HG03064 (cell line): ENCODE results near the gene DACH1.

Experiments used
- ATAC-seq: cut with Tn5 transposase; IDR thresholded peaks from one replicate; pipeline ENCODE4 v1.9.1; 2021; ENCODE audit warnings: low read depth; ENCODE audit not compliant: unreplicated experiment

DACH1 gene

DNA sequence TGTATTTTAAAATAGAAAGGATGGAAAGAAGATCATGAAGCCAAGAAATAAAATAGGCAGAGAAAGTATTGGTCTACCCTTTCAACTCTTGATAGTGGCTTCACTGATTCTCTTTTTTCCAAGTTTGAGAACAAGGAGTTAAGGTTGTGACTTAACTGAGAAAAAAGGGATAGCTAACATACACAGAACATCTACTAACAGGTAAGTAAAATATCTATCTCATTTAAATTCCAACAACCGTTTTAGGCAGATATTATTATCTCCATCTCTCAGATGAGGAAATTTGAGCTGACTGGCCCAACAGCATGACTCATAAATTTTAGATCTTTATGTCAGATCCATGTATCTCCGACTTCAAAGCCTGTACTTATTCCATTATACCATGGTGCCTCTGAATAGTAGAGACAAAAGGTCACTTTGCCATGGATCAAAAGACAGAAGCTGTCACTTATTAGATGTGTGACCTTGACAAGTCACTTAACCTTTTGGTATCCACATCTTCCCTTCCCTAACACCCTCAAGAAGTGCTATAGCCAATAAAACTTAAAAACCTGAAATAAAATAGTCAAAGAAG lies 152.1 kb downstream of the DACH1 start:
- no peak for ATAC-seq

DNA sequence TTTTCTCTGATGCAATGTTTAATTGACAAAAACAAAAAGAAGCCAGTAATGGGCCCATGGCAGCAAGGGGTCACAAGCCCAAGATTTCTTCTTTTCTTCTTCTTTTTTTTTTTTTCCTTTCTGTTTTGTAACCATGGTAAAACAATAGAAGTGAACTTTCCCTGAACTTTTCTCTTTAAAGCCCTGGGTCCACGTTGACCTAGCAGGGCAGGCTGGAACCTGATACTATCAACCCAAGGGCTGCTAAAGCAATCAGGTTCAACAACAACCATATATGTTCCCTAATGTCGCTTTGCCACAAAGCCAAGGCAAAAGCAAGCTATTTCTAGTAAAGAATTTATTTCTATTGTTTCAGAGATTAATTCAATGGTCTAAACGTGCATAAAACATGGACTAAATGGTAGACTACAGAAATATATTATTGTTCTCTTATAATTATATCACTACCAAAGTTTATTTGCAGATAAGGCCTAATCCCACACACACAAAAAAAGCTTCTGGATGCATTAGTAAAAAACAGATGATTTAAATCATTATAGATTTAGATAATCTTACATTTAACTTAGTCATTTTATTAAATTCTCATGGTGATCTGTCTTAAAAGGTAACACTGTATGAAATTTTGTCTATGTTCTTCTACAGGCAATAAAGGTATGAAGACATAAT lies 153.9 kb downstream of the DACH1 start:
- ATAC-seq, result no peak

DNA sequence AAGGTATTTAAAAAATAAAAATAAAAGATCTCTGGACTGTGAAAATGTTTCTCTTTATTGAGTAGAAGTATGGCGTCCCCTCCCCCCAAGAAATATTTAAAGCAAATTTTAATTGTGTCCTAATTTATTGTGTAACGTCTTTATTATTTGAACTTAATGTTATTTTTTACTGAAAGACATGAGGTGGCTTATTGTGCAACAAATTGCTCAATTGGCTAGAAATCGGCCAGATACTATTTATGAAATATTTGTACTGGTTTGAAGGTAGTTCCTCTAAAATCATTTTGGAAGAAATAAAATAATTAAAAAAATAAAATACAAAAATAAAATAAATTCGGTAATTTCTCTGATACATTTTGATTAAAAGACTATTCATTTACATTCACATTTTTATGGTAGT lies 162.3 kb downstream of the DACH1 start:
- no peak for ATAC-seq

- ATAC-seq, result no peak
Measured at GRCh38 chr13:71703138-71703537, 163.9 kb downstream of the DACH1 start.

DNA sequence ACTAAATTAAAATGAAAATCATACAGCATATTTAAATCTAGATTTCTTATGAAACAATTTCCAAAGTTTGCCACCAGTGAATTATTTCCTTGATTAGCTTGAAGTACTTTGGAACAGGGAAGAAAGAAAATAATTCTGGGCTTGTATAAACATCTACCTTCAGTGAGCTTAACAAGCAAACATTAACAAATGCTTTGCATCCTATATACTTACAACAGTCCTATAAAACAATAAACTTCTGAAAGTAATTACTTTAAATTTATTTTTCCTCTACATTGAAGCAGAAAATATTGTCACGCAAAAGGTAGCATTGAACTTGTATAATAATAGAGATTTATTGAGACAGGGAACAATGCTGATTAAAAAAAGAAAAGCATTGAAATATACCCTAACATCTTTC lies 164.8 kb downstream of the DACH1 start:
- no peak for ATAC-seq

GRCh38 chr13:71701741-71702140 lies 165.3 kb downstream of the DACH1 start:
- ATAC-seq, result no peak

- no peak for ATAC-seq
Measured at GRCh38 chr13:71699342-71699741, 167.7 kb downstream of the DACH1 start.

DNA sequence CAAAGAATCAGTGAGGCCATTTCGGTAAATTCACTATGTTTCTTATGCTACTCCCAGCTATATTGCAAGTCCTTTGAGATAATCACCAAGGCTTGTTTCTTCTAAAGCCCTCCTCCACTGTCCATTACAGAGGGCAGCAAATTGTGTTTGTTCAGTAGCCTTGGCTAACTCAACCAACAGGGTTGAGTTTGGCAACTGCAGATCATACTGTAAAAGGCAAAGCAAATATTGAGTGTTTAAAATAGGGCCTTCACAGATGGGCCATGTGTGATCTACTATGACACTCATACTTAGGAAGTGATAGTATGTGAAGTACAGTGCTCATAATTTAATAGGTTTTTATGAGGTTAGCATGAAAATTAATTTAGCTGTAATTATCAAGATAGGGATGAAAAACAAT lies 171.3 kb downstream of the DACH1 start:
- ATAC-seq, result no peak

GRCh38 chr13:71685072-71685471 lies 181.9 kb downstream of the DACH1 start:
- ATAC-seq, result no peak

GRCh38 chr13:71681901-71682613 lies 184.9 kb downstream of the DACH1 start:
- ATAC-seq, result no peak

DNA sequence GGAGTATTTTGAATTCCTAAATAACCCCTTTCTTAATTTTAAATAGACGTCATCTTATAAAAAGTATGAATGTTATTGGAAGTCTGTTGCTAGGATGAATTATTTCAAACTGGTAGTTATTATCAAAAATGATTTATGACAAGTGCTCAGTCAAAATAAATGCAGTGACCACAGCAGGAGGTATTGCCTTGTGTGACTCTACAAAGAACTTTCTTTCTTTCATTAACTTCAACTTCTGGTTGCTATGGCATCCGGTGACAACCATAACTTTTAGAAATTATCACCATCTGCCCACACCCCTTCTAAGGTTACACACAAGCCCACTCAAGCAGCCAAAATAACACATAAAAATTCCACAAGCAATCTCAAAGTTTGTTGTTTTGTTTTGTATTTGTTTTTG lies 189.9 kb downstream of the DACH1 start:
- no peak for ATAC-seq

DNA sequence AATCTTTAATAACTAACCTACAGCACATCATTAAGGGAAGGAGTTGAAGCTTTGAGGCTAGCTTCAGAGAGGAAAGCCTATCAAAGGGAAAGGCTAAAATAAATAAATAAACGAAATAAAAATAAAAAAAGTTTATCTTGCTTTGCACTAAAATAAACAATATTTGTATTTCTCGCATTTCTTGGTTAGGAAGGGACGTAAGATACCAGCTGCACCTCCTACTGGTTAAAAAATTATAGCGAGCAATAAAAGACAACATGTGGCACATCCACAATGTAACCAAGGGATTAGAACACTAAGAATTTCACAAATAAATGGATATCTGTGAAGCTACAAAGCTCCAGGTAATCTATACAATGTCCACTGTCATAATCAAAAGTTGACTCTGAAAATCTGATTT lies 194.5 kb downstream of the DACH1 start:
- no peak for ATAC-seq

DNA sequence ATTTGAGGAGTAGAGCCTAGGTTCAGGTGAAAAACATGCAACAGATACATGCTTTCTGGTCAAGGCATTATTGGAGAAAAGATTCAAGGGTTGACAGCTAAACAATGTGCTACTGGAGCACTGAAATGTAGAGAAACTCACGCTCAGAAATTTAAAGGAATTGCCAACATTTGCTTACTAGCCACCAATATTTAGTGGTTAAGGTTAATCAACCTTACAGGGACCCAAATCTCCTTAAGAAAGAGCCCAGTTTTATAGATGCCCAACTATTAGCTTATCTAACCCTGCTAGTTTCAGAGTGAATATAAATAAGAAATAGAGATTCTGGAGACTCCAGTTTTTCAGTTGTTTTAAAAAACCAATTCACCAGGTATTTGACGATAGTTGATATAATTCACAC lies 203.6 kb downstream of the DACH1 start:
- ATAC-seq, result no peak

- ATAC-seq, result no peak
Measured at GRCh38 chr13:71661921-71662320, 205.1 kb downstream of the DACH1 start.

DNA sequence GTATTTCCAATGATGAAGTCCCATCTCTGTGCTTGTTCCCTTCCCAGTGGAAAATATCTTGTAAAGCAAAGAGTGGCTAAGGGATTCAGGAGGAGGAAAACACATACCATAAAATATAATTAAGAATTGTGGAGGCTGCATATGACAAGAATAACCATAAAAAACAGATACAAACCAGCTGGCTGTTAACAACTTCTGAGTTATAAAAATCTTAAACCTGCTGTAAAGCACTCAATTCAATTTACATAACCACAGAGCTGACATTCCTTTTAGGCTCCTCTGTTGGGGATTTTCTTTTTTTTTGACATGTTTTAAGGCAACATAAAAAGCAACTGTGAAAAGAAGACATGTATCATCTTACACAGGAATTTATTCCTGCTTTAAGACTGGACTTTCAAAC lies 207.6 kb downstream of the DACH1 start:
- no peak for ATAC-seq

DNA sequence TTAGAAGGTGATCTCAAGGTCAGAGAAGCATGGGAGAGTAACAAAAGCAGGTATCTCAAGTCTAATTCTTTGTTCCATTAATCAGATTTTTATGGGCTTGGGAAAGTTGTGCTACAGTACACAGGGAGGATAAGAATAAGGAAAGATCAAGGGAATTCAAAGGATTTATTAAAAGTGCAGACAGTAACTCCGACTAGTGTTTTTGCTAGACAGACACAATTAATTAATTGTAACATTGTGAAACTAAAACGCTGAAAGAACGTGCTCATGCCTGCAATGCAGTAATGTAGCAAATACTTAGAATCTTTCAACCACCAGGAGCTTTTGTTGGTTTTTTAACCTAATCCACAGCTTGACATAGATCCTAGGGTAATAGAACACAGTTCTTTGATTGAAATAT lies 221.5 kb downstream of the DACH1 start:
- no peak for ATAC-seq

DNA sequence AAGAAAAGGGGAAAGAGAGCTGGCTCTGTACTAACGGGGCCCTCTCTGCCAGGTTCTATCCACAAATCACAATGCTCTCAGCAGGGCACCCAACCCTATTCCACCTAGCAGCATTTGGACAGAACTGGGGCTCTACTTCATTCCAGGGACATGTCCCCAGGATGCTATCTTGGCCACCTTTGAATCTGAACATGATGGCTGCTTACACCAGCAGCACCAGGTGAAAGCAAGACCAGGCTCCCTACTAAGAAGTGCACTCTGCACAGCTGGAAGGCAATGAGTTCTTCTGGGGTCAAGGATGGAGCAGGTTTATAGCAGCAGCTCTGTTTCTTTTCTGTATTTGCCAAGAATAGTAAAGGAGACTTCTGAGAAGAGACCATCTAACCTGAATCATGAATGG lies 222.4 kb downstream of the DACH1 start:
- ATAC-seq, result no peak

DNA sequence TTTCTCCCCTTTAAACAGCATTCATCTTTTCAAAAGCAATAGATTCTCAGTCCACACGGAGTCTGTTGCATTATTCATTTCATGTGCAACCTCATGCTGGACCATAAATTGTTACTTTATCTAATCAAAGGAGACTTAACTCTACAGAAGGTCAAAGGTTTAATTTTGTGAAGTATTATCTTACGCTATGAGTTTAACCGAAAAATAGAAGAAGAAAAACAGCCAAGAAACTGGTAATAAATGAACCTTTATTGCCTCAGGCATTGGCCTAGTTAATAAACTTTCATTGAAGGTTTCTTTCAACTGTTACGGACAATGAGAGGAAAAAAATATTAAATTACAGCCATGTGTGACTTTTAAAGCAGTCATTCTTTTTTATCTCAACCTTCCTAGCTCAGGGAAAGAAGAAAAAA lies 223.6 kb downstream of the DACH1 start:
- no peak for ATAC-seq

DNA sequence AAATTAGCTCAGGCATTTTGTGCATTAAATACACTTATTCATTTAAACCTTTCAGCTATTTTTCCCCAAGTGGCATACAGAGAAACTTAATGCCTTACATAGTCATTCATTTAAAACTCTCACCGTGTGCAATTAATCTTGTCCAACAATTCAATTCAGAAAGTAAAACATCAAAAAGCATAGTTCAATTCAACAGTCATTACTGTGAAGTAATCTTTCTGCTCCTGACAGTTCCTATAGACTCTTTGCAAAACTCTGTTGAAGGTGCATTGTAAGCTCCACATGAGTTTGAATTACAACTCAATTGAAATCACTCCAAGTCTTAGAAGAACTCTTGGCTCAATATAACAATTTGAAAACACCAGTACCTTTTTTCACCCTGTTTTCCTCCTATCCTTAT lies 228.3 kb downstream of the DACH1 start:
- ATAC-seq, result no peak

DNA sequence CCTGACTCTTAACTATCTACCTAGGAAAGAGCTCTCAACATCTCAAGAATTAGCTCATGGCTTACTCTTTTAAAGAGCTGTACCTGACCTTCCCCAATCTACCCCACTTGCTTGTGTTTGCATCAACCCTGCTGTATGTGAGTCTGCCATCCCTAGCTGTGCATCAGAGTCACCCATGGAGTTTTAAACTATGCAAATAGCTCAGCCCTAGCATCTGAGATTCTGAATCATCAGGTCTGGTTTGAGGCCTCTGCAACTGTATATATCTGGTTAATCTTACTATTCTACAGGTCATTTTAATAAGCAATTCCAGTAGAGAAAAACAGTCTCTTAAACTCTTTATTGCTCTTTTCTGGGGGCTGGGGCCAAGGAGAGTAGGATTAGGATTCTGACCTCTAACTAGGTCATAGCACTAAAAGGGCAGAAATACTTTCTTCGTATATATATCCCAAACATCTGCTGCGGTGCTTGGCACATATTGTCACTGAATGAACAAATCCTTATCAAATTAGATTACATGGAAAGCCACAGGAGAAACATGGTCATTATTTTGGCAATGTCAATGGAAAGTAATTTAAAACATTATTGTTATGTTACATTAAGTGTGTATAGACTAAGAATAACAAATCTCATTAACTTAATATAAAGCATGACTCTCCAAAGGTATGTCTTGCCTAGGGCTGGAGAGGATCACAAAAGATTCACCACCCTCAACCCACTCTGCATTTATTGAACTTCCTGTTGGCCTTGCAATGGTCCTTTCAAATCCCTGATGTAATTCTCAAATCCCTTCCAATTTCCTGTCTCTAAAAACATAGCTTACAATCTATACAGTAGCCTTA lies 232.2 kb downstream of the DACH1 start:
- no peak for ATAC-seq

DNA sequence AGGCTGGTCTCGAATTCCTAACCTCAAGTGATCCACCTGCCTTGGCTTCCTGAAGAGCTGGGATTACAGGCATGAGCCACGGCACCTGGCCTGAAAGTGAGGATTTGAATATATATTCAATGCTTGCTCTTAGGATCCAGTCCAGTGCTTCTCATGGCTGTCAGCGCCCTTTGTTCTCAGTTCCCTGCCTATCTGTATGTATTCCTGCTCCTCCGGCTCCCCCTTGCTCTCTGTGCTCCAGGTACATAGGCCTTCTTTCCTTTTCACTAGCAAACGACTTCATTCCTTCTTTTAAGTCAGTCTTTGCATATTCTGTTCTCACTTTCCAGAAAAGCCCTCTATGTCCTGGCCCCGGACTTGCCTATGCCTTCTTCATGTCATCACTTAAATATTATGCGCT lies 232.8 kb downstream of the DACH1 start:
- ATAC-seq, result no peak
